Dedifferentiated amniotic fluid mesenchymal stem cell (primary cell): ENCODE data around the gene SAMD1.
A peak's percentile ranks its signal among the peaks of the same experiment; 100 is the strongest.

Experiments
- DNase-seq: peaks from one replicate; pipeline ENCODE4 v3.0.0-alpha.2; 2016; ENCODE audit errors: extremely low spot score

Gene SAMD1

GRCh38 chr19:14113762-14114414 lies 23.3 kb upstream of the SAMD1 start:
- DNase-seq: no peak

GRCh38 chr19:14112809-14113385 lies 22.3 kb upstream of the SAMD1 start:
- DNase-seq: no peak

GRCh38 chr19:14112051-14112808 lies 21.7 kb upstream of the SAMD1 start:
- no peak for DNase-seq

- DNase-seq: no peak
Measured at GRCh38 chr19:14111486-14111885, 20.9 kb upstream of the SAMD1 start.

GRCh38 chr19:14110650-14111049 lies 20.1 kb upstream of the SAMD1 start:
- no peak for DNase-seq

GRCh38 chr19:14107581-14108461 lies 17.3 kb upstream of the SAMD1 start:
- no peak for DNase-seq

GRCh38 chr19:14106840-14107239 lies 16.3 kb upstream of the SAMD1 start:
- DNase-seq: no peak

- no peak for DNase-seq
Measured at GRCh38 chr19:14105680-14106079, 15.1 kb upstream of the SAMD1 start.

GRCh38 chr19:14103310-14103709 lies 12.8 kb upstream of the SAMD1 start:
- no peak for DNase-seq

- no peak for DNase-seq
Measured at GRCh38 chr19:14102756-14103155, 12.2 kb upstream of the SAMD1 start.

GRCh38 chr19:14102102-14102696 lies 11.6 kb upstream of the SAMD1 start:
- no peak for DNase-seq

- DNase-seq: no peak
Measured at GRCh38 chr19:14101003-14101545, 10.5 kb upstream of the SAMD1 start.

GRCh38 chr19:14097532-14098151 lies 7.1 kb upstream of the SAMD1 start:
- DNase-seq: no peak

- no peak for DNase-seq
Measured at GRCh38 chr19:14096272-14096992, 5.9 kb upstream of the SAMD1 start.

GRCh38 chr19:14094854-14095253 lies 4.3 kb upstream of the SAMD1 start:
- no peak for DNase-seq

- DNase-seq: no peak
Measured at GRCh38 chr19:14093117-14093823, 2.7 kb upstream of the SAMD1 start.

- no peak for DNase-seq
Measured at GRCh38 chr19:14091813-14092462, 1.4 kb upstream of the SAMD1 start.

GRCh38 chr19:14091081-14091812 lies 696 bp upstream of the SAMD1 start:
- DNase-seq: peak; percentile 19
